ENCODE results near the gene CDC42SE2. TPM values are rescaled to one million over a fixed set of nuclear protein-coding genes. Genes with fewer than 3 reads are reported as not detected.

CDC42SE2 gene
- total and polyA plus RNA-seq, 2 experiments from 2014 or later: 24.2 to 36.2 TPM

DNA sequence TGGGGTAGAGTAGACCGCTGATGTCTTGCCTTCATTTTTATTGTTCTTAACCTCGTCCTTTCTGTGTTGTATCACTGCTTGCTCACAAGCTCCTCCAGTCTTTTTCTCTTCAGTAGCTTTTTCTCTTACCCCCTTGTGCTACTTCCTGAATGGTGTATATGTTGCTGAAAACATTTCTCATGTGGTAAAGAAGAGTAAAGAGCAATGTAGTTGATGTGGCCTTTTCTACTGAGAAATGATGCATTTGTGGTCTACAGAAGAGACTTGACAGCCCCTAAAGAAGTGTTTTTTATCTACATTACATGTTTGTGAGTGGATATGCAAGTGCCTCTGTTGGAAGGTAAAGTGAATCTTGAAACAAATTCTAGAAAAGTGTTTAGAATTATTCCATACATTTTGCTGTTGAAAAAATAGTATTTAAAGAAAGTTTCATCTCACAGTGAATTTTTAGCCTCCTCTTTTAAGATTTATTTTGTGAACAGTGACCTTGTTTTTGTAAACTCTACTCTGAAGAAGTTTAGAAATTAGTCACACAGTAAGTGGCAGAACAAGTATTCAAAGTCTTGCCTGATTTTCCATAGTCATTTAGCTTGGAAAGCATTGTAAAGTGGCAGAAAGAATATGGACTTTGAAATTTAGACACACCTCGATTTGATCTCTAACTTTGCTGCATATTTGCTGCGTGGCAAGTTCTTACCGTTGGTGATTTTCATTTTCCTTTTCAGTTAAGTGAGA is 17.4 kb downstream of the CDC42SE2 start:
- no peak overlapping the region for H2AFZ ChIP-seq
- Mint-ChIP-seq H3K27me3 (ENCODE audit: insufficient read depth, low read depth, poor library complexity) (peaks cover 16% of the 10 kb centered on the region), H3K9me3 (peaks cover 23% of the 10 kb centered on the region), H3K27ac (peak overlapping the region; percentile 53), H3K36me3 (ENCODE audit: low read depth) (peaks cover 20% of the 10 kb centered on the region; the same call in 2 of the 3 replicates), H3K4me1 (peaks cover 13% of the 10 kb centered on the region), H3K4me3 (no peak overlapping the region)
- H3K4me1 ChIP-seq (ENCODE audit: insufficient read depth): no peaks in the 10 kb centered on the region
- H3K27ac ChIP-seq (ENCODE audit: low read depth): no peak overlapping the region
- ATAC-seq (no peak), DNase-seq (ENCODE audit: low spot score) (no peak)
- no peak overlapping the region for H3K4me2 ChIP-seq
- H3F3A ChIP-seq (replicated peaks; ENCODE audit: low read depth): peaks cover 6% of the 10 kb centered on the region; the same call in 1 of the 2 replicates
- TF ChIP-seq POLR2AphosphoS5 (IDR thresholded peaks at IDR 0.05; ENCODE audit: low read depth): no peak
- TF ChIP-seq, protein P1, sequence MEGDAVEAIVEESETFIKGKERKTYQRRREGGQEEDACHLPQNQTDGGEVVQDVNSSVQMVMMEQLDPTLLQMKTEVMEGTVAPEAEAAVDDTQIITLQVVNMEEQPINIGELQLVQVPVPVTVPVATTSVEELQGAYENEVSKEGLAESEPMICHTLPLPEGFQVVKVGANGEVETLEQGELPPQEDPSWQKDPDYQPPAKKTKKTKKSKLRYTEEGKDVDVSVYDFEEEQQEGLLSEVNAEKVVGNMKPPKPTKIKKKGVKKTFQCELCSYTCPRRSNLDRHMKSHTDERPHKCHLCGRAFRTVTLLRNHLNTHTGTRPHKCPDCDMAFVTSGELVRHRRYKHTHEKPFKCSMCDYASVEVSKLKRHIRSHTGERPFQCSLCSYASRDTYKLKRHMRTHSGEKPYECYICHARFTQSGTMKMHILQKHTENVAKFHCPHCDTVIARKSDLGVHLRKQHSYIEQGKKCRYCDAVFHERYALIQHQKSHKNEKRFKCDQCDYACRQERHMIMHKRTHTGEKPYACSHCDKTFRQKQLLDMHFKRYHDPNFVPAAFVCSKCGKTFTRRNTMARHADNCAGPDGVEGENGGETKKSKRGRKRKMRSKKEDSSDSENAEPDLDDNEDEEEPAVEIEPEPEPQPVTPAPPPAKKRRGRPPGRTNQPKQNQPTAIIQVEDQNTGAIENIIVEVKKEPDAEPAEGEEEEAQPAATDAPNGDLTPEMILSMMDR (conservative IDR thresholded peaks at IDR 0.05; ENCODE audit: low read depth in 2 of 2): no peak
- TF ChIP-seq, protein P2, sequence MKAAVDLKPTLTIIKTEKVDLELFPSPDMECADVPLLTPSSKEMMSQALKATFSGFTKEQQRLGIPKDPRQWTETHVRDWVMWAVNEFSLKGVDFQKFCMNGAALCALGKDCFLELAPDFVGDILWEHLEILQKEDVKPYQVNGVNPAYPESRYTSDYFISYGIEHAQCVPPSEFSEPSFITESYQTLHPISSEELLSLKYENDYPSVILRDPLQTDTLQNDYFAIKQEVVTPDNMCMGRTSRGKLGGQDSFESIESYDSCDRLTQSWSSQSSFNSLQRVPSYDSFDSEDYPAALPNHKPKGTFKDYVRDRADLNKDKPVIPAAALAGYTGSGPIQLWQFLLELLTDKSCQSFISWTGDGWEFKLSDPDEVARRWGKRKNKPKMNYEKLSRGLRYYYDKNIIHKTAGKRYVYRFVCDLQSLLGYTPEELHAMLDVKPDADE (IDR thresholded peaks at IDR 0.05): no peak
- no peak for TF ChIP-seq NANOG (IDR thresholded peaks at IDR 0.05; ENCODE audit: borderline replicate concordance)
- TF ChIP-seq, protein P3, sequence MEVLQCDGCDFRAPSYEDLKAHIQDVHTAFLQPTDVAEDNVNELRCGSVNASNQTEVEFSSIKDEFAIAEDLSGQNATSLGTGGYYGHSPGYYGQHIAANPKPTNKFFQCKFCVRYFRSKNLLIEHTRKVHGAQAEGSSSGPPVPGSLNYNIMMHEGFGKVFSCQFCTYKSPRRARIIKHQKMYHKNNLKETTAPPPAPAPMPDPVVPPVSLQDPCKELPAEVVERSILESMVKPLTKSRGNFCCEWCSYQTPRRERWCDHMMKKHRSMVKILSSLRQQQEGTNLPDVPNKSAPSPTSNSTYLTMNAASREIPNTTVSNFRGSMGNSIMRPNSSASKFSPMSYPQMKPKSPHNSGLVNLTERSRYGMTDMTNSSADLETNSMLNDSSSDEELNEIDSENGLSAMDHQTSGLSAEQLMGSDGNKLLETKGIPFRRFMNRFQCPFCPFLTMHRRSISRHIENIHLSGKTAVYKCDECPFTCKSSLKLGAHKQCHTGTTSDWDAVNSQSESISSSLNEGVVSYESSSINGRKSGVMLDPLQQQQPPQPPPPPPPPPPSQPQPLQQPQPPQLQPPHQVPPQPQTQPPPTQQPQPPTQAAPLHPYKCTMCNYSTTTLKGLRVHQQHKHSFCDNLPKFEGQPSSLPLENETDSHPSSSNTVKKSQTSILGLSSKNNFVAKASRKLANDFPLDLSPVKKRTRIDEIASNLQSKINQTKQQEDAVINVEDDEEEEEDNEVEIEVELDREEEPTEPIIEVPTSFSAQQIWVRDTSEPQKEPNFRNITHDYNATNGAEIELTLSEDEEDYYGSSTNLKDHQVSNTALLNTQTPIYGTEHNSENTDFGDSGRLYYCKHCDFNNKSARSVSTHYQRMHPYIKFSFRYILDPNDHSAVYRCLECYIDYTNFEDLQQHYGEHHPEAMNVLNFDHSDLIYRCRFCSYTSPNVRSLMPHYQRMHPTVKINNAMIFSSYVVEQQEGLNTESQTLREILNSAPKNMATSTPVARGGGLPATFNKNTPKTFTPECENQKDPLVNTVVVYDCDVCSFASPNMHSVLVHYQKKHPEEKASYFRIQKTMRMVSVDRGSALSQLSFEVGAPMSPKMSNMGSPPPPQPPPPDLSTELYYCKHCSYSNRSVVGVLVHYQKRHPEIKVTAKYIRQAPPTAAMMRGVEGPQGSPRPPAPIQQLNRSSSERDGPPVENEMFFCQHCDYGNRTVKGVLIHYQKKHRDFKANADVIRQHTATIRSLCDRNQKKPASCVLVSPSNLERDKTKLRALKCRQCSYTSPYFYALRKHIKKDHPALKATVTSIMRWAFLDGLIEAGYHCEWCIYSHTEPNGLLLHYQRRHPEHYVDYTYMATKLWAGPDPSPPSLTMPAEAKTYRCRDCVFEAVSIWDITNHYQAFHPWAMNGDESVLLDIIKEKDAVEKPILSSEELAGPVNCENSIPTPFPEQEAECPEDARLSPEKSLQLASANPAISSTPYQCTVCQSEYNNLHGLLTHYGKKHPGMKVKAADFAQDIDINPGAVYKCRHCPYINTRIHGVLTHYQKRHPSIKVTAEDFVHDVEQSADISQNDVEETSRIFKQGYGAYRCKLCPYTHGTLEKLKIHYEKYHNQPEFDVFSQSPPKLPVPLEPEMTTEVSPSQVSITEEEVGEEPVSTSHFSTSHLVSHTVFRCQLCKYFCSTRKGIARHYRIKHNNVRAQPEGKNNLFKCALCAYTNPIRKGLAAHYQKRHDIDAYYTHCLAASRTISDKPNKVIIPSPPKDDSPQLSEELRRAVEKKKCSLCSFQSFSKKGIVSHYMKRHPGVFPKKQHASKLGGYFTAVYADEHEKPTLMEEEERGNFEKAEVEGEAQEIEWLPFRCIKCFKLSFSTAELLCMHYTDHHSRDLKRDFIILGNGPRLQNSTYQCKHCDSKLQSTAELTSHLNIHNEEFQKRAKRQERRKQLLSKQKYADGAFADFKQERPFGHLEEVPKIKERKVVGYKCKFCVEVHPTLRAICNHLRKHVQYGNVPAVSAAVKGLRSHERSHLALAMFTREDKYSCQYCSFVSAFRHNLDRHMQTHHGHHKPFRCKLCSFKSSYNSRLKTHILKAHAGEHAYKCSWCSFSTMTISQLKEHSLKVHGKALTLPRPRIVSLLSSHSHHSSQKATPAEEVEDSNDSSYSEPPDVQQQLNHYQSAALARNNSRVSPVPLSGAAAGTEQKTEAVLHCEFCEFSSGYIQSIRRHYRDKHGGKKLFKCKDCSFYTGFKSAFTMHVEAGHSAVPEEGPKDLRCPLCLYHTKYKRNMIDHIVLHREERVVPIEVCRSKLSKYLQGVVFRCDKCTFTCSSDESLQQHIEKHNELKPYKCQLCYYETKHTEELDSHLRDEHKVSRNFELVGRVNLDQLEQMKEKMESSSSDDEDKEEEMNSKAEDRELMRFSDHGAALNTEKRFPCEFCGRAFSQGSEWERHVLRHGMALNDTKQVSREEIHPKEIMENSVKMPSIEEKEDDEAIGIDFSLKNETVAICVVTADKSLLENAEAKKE (CRISPR knock-in tag; IDR thresholded peaks at IDR 0.05): no peak
- TF ChIP-seq JUNB (IDR thresholded peaks at IDR 0.05; ENCODE audit: unreplicated experiment): no peak
- TF ChIP-seq STAT1 (IDR thresholded peaks at IDR 0.05; ENCODE audit: unreplicated experiment): no peak
- TF ChIP-seq, protein P4, sequence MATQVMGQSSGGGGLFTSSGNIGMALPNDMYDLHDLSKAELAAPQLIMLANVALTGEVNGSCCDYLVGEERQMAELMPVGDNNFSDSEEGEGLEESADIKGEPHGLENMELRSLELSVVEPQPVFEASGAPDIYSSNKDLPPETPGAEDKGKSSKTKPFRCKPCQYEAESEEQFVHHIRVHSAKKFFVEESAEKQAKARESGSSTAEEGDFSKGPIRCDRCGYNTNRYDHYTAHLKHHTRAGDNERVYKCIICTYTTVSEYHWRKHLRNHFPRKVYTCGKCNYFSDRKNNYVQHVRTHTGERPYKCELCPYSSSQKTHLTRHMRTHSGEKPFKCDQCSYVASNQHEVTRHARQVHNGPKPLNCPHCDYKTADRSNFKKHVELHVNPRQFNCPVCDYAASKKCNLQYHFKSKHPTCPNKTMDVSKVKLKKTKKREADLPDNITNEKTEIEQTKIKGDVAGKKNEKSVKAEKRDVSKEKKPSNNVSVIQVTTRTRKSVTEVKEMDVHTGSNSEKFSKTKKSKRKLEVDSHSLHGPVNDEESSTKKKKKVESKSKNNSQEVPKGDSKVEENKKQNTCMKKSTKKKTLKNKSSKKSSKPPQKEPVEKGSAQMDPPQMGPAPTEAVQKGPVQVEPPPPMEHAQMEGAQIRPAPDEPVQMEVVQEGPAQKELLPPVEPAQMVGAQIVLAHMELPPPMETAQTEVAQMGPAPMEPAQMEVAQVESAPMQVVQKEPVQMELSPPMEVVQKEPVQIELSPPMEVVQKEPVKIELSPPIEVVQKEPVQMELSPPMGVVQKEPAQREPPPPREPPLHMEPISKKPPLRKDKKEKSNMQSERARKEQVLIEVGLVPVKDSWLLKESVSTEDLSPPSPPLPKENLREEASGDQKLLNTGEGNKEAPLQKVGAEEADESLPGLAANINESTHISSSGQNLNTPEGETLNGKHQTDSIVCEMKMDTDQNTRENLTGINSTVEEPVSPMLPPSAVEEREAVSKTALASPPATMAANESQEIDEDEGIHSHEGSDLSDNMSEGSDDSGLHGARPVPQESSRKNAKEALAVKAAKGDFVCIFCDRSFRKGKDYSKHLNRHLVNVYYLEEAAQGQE (IDR thresholded peaks at IDR 0.05; ENCODE audit: unreplicated experiment): no peak
- no peak for TF ChIP-seq CREB1 (CRISPR knock-in tag; IDR thresholded peaks at IDR 0.05; ENCODE audit: low read depth)
- no peak for TF ChIP-seq ZNF114 (CRISPR knock-in tag; IDR thresholded peaks at IDR 0.05)
- TF ChIP-seq EZH2phosphoT487 (IDR thresholded peaks at IDR 0.05; ENCODE audit: unreplicated experiment): no peak
- TF ChIP-seq EZH2 (IDR thresholded peaks at IDR 0.05; ENCODE audit: low read depth, unreplicated experiment): no peak
- no peak for TF ChIP-seq ZNF331 (CRISPR knock-in tag; IDR thresholded peaks at IDR 0.05; ENCODE audit: low read depth)
- H3K9me2 ChIP-seq (ENCODE audit: insufficient read depth): no peaks in the 10 kb centered on the region
- H3K27me3 ChIP-seq (ENCODE audit: insufficient read depth): no peaks in the 10 kb centered on the region
- no peaks in the 10 kb centered on the region for H3K36me3 ChIP-seq (ENCODE audit: insufficient read depth)
- 0 out of 2 replicates have a peak, but pooled peaks cover 6% of the 10 kb centered on the region for H4K20me1 ChIP-seq (replicated peaks; ENCODE audit: insufficient read depth)
- no peak overlapping the region for H3K4me3 ChIP-seq
- peaks cover 93% of the 10 kb centered on the region for H3K79me2 ChIP-seq (replicated peaks; ENCODE audit: insufficient read depth)
